GM12878 (cell line): ENCODE results near the gene GRIK1. TPM values are rescaled to one million over a fixed set of nuclear protein-coding genes. Genes with fewer than 3 reads are reported as not detected.

Experiments used
- ATAC-seq: fragments of 200-7000 bp; cut with Tn5 transposase; 3 replicates; pipeline ENCODE4 v1.9.1; 2020; ENCODE audit warnings: mild to moderate bottlenecking, moderate library complexity
- BruUV-seq: library from RNA; stranded (reverse); fragments of 400-500 nt; replicated peaks from 2 replicates; lab custom pipeline; 2021; lab: Mats Ljungman, UMichigan
- CTCF ChIA-PET: fragments of 300-600 bp; sonication (Branson Sonifier 250); formaldehyde crosslinking; extraction: SDS; loops from one replicate; lab custom pipeline; 2021; ENCODE audit warnings: inconsistent platforms; lab: Yijun Ruan, JAX
- POLR2A ChIA-PET: fragments of 350-600 bp; formaldehyde crosslinking; extraction: SDS; loops from one replicate; lab custom pipeline; 2021; ENCODE audit warnings: inconsistent platforms; lab: Charles Lee
- RAD21 ChIA-PET: fragments of 300-600 bp; sonication (Branson Sonifier 250); formaldehyde crosslinking; loops from one replicate; lab custom pipeline; 2023; ENCODE audit warnings: antibody characterized with exemption; ENCODE audit not compliant: unreplicated experiment; lab: Charles Lee
- SMC1A ChIA-PET: fragments of 300-600 bp; sonication (Branson Sonifier 250); formaldehyde crosslinking; loops from one replicate; lab custom pipeline; 2023; ENCODE audit not compliant: unreplicated experiment, uncharacterized antibody; lab: Charles Lee
- DNase-seq: peaks from one replicate; pipeline ENCODE4 v3.0.0-alpha.2; 2011; ENCODE audit warnings: low read depth, low spot score
- FAIRE-seq: peaks from 3 replicates; lab custom pipeline; 2011; peaks lifted over from hg19 to GRCh38; lab: Jason Lieb, UNC
- H2AFZ ChIP-seq: 2 replicates; pipeline ENCODE4 v1.6.0; 2011; ENCODE audit warnings: low read depth, low read length, control low read depth; ENCODE audit not compliant: control insufficient read depth
- H3K27ac ChIP-seq: 2 replicates; pipeline ENCODE4 v1.5.1; 2011; ENCODE audit warnings: control low read depth; ENCODE audit not compliant: control insufficient read depth, insufficient read depth
- H3K27me3 ChIP-seq, 2 experiments: replicated peaks in 1 of 2; 2 replicates each; pipeline versions ENCODE4 v1.6.0 to v1.6.1; 2011; ENCODE audit warnings: low read length in 1 of 2; ENCODE audit not compliant: control insufficient read depth in 2 of 2, insufficient read depth in 2 of 2
- H3K36me3 ChIP-seq, 2 experiments: 2 replicates each; pipeline ENCODE4 v1.5.1; 2011; ENCODE audit warnings: low read length in 1 of 2; ENCODE audit not compliant: control insufficient read depth in 2 of 2, insufficient read depth in 2 of 2
- H3K4me1 ChIP-seq: 2 replicates; pipeline ENCODE4 v1.6.1; 2011; ENCODE audit warnings: mild to moderate bottlenecking, low read length, moderate library complexity, mixed read lengths; ENCODE audit not compliant: control insufficient read depth, insufficient read depth
- H3K4me2 ChIP-seq: 2 replicates; pipeline ENCODE4 v1.6.0; 2011; ENCODE audit warnings: control low read depth; ENCODE audit not compliant: control insufficient read depth, insufficient read depth
- H3K4me3 ChIP-seq: fragments of 200-600 bp; sonication (generic); 2 replicates; pipeline ENCODE4 v1.5.1; 2016
- H3K79me2 ChIP-seq: 2 replicates; pipeline ENCODE4 v1.6.0; 2011; ENCODE audit warnings: low read length; ENCODE audit not compliant: control insufficient read depth, insufficient read depth
- H3K9ac ChIP-seq: 2 replicates; pipeline ENCODE4 v1.8.0; 2011; ENCODE audit warnings: low read length, control low read depth, mixed read lengths; ENCODE audit not compliant: control insufficient read depth, insufficient read depth
- H3K9me3 ChIP-seq: replicated peaks from 3 replicates; pipeline ENCODE4 v1.5.1; 2011; ENCODE audit warnings: mild to moderate bottlenecking, low read length; ENCODE audit not compliant: control insufficient read depth, insufficient read depth
- H4K20me1 ChIP-seq: 2 replicates; pipeline ENCODE4 v1.6.0; 2011; ENCODE audit not compliant: control insufficient read depth, insufficient read depth
- CHD1 ChIP-seq: IDR thresholded peaks from 2 replicates; pipeline ENCODE4 v1.6.1; 2012; ENCODE audit warnings: low read depth, low read length, improper control_type of control experiment
- FOXK2 ChIP-seq: fragments of 450-650 bp; IDR thresholded peaks from 2 replicates; pipeline ENCODE4 v1.6.1; 2017; ENCODE audit warnings: mild to moderate bottlenecking, moderate library complexity
- JUND ChIP-seq: IDR thresholded peaks from 2 replicates; pipeline ENCODE4 v1.6.1; 2012; ENCODE audit warnings: low read depth, mild to moderate bottlenecking, low read length, improper control_type of control experiment, moderate library complexity
- MXI1 ChIP-seq: fragments of 150-350 bp; IDR thresholded peaks from 2 replicates; pipeline ENCODE4 v1.6.1; 2011; ENCODE audit warnings: low read depth, mild to moderate bottlenecking, inconsistent platforms, low read length, improper control_type of control experiment
- MYB ChIP-seq: fragments of 150-350 bp; IDR thresholded peaks from 2 replicates; pipeline ENCODE4 v1.6.1; 2014; ENCODE audit warnings: mild to moderate bottlenecking, low read depth, low read length, borderline replicate concordance
- NBN ChIP-seq: fragments of 450-650 bp; IDR thresholded peaks from 2 replicates; pipeline ENCODE4 v1.6.1; 2016
- POLR2A ChIP-seq: IDR thresholded peaks from 2 replicates; pipeline ENCODE4 v1.6.1; 2011; ENCODE audit warnings: low read depth, mild to moderate bottlenecking, low read length
- SMARCA5 ChIP-seq: fragments of 450-650 bp; IDR thresholded peaks from 2 replicates; pipeline ENCODE4 v1.6.1; 2017; ENCODE audit warnings: mild to moderate bottlenecking
- STAT3 ChIP-seq: IDR thresholded peaks from 2 replicates; pipeline ENCODE4 v1.6.1; 2011; ENCODE audit warnings: low read depth, low read length, improper control_type of control experiment
- TCF7 ChIP-seq: IDR thresholded peaks from 2 replicates; pipeline ENCODE4 v1.6.1; 2014; ENCODE audit warnings: antibody characterized with exemption, borderline replicate concordance
- WGBS: methylation state at CpG from one replicate; pipeline ENCODE4 v1.1.6; 2016; ENCODE audit warnings: low lambda C conversion rate; ENCODE audit not compliant: insufficient replicate concordance, insufficient coverage; ENCODE audit errors: missing lambda C conversion rate; 5-methylcytosine and 5-hydroxymethylcytosine counted together
- in situ Hi-C: fragments of 300-500 bp; cut with MboI; formaldehyde crosslinking; loops from 9 replicates; pipeline ENCODE4 v1.14.3; 2018; ENCODE audit warnings: mixed read lengths
- intact Hi-C: fragments of 100-400 bp; cut with micrococcal nuclease; formaldehyde crosslinking; loops from one replicate; pipeline ENCODE4 v1.14.2; 2022; ENCODE audit not compliant: unreplicated experiment
- polyA plus RNA-seq, 11 experiments: library from polyadenylated mRNA; depleted of rRNA in 4 of 11; unstranded in 6 of 11; stranded (reverse) in 5 of 11; fragments of >200 nt; fragmentation: Nextera tagmentation in 4 of 11; fragmentation: Illumina TruSeq in 1 of 11; extraction: Ambion mirVana in 4 of 11; extraction: Trizol in 1 of 11; gene quantifications; 1 replicate in 1 of 11; 2 replicates in 10 of 11; pipeline versions ENCODE4 v1.2.1 to v1.2.3, GENCODE V29; 2011 to 2016; ENCODE audit warnings: inconsistent platforms in 2 of 11, missing spikeins in 2 of 11, low read depth in 1 of 11
- total RNA-seq, 4 experiments: library from RNA; depleted of rRNA in 3 of 4; stranded (reverse); fragments of >200 nt in 3 of 4; fragmentation: Illumina TruSeq in 1 of 4; extraction: Trizol in 1 of 4; gene quantifications; 2 replicates each; pipeline versions ENCODE4 v1.2.1 to v1.2.3, GENCODE V29; 2013 to 2021
- TF ChIP-seq, protein P1 (sequence below): fragments of 450-650 bp; formaldehyde crosslinking; IDR thresholded peaks from 2 replicates; pipeline ENCODE4 v1.5.0; 2022; ENCODE audit warnings: mild to moderate bottlenecking, missing genetic modification characterization
- TF ChIP-seq, protein P2 (sequence below): IDR thresholded peaks from 2 replicates; pipeline ENCODE4 v1.6.1; 2012; ENCODE audit warnings: low read depth, low read length, improper control_type of control experiment
- TF ChIP-seq, protein P3 (sequence below): IDR thresholded peaks from 2 replicates; pipeline ENCODE4 v1.6.1; 2011; ENCODE audit warnings: low read depth, low read length, improper control_type of control experiment, borderline replicate concordance
- TF ChIP-seq, protein P4 (sequence below): IDR thresholded peaks from 2 replicates; pipeline ENCODE4 v1.6.1; 2012; ENCODE audit warnings: low read length, inconsistent platforms
- TF ChIP-seq, protein P5 (sequence below): fragments of 450-650 bp; IDR thresholded peaks from 2 replicates; pipeline ENCODE4 v1.6.1; 2018; ENCODE audit warnings: mild to moderate bottlenecking, low read depth, moderate library complexity; ENCODE audit not compliant: partially characterized antibody

Gene GRIK1
- total and polyA plus RNA-seq, 10 of the 15 experiments (the other 5 are each of a cell fraction or from before 2014, with no cell fraction given), result 0.05 to 0.13 (median 0.09) TPM; not detected in 7

DNA sequence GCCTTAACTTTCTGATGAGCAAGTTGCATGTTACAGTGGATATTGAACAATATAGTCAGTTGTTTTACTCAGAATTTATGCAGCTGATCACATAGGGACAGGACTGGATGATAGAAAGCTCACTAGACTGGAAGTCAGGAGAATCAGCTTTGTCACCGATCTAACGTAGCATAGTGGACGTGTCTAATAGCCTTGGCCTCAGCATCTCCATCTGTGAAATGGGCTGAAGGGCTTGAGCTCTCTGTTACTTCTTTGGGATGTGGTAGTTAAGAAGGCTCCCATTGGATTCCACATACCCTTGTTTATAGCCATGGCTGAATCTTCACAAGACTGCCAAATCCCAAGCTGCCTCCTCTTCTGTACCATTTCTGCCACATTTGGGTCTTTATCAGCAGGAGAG, 190.6 kb downstream of the GRIK1 start:
- no peak for ATAC-seq
- H3K4me2 ChIP-seq, result no peak overlapping the region
- DNase-seq, result no peak
- in situ Hi-C loops, result no loop called here
- no peak overlapping the region for H3K4me3 ChIP-seq
- no peaks in the 10 kb centered on the region for H3K36me3 ChIP-seq
- 68% methylated on average over 3 of the region's 3 CpGs for WGBS
- RAD21 ChIA-PET, result no interaction called here
- TF ChIP-seq, protein P1, sequence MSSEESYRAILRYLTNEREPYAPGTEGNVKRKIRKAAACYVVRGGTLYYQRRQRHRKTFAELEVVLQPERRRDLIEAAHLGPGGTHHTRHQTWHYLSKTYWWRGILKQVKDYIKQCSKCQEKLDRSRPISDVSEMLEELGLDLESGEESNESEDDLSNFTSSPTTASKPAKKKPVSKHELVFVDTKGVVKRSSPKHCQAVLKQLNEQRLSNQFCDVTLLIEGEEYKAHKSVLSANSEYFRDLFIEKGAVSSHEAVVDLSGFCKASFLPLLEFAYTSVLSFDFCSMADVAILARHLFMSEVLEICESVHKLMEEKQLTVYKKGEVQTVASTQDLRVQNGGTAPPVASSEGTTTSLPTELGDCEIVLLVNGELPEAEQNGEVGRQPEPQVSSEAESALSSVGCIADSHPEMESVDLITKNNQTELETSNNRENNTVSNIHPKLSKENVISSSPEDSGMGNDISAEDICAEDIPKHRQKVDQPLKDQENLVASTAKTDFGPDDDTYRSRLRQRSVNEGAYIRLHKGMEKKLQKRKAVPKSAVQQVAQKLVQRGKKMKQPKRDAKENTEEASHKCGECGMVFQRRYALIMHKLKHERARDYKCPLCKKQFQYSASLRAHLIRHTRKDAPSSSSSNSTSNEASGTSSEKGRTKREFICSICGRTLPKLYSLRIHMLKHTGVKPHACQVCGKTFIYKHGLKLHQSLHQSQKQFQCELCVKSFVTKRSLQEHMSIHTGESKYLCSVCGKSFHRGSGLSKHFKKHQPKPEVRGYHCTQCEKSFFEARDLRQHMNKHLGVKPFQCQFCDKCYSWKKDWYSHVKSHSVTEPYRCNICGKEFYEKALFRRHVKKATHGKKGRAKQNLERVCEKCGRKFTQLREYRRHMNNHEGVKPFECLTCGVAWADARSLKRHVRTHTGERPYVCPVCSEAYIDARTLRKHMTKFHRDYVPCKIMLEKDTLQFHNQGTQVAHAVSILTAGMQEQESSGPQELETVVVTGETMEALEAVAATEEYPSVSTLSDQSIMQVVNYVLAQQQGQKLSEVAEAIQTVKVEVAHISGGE (CRISPR knock-in tag), result no peak
- TF ChIP-seq MXI1, result no peak
- TF ChIP-seq TCF7, result no peak
- TF ChIP-seq, protein P2, sequence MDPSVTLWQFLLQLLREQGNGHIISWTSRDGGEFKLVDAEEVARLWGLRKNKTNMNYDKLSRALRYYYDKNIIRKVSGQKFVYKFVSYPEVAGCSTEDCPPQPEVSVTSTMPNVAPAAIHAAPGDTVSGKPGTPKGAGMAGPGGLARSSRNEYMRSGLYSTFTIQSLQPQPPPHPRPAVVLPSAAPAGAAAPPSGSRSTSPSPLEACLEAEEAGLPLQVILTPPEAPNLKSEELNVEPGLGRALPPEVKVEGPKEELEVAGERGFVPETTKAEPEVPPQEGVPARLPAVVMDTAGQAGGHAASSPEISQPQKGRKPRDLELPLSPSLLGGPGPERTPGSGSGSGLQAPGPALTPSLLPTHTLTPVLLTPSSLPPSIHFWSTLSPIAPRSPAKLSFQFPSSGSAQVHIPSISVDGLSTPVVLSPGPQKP, result no peak
- no peak for TF ChIP-seq CHD1
- no peak for TF ChIP-seq FOXK2
- TF ChIP-seq, protein P3, sequence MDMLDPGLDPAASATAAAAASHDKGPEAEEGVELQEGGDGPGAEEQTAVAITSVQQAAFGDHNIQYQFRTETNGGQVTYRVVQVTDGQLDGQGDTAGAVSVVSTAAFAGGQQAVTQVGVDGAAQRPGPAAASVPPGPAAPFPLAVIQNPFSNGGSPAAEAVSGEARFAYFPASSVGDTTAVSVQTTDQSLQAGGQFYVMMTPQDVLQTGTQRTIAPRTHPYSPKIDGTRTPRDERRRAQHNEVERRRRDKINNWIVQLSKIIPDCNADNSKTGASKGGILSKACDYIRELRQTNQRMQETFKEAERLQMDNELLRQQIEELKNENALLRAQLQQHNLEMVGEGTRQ, result no peak
- TF ChIP-seq JUND, result no peak
- TF ChIP-seq, protein P4, sequence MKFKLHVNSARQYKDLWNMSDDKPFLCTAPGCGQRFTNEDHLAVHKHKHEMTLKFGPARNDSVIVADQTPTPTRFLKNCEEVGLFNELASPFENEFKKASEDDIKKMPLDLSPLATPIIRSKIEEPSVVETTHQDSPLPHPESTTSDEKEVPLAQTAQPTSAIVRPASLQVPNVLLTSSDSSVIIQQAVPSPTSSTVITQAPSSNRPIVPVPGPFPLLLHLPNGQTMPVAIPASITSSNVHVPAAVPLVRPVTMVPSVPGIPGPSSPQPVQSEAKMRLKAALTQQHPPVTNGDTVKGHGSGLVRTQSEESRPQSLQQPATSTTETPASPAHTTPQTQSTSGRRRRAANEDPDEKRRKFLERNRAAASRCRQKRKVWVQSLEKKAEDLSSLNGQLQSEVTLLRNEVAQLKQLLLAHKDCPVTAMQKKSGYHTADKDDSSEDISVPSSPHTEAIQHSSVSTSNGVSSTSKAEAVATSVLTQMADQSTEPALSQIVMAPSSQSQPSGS, result no peak
- no peak for TF ChIP-seq POLR2A
- no peak for TF ChIP-seq NBN
- TF ChIP-seq, protein P5, sequence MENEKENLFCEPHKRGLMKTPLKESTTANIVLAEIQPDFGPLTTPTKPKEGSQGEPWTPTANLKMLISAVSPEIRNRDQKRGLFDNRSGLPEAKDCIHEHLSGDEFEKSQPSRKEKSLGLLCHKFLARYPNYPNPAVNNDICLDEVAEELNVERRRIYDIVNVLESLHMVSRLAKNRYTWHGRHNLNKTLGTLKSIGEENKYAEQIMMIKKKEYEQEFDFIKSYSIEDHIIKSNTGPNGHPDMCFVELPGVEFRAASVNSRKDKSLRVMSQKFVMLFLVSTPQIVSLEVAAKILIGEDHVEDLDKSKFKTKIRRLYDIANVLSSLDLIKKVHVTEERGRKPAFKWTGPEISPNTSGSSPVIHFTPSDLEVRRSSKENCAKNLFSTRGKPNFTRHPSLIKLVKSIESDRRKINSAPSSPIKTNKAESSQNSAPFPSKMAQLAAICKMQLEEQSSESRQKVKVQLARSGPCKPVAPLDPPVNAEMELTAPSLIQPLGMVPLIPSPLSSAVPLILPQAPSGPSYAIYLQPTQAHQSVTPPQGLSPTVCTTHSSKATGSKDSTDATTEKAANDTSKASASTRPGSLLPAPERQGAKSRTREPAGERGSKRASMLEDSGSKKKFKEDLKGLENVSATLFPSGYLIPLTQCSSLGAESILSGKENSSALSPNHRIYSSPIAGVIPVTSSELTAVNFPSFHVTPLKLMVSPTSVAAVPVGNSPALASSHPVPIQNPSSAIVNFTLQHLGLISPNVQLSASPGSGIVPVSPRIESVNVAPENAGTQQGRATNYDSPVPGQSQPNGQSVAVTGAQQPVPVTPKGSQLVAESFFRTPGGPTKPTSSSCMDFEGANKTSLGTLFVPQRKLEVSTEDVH, result no peak
- no peak for TF ChIP-seq STAT3
- TF ChIP-seq SMARCA5, result no peak
- TF ChIP-seq MYB, result no peak
- no peaks in the 10 kb centered on the region; a peak in 1 of 4 replicates for H3K27me3 ChIP-seq
- no peak overlapping the region for H3K9ac ChIP-seq
- no peak overlapping the region for H2AFZ ChIP-seq
- H3K79me2 ChIP-seq, result no peaks in the 10 kb centered on the region
- FAIRE-seq, result no peak
- no peaks in the 10 kb centered on the region for H4K20me1 ChIP-seq
- intact Hi-C loops, result no loop called here
- no peaks in the 10 kb centered on the region for H3K9me3 ChIP-seq
- SMC1A ChIA-PET, result no interaction called here
- no peak overlapping the region for H3K27ac ChIP-seq
- CTCF ChIA-PET, result interaction anchor here (1.2 kb wide), 1 partner anchor 8 kb away, joined by 3 read pairs; no protein-coding TSS in a partner anchor
- no peaks in the 10 kb centered on the region for H3K4me1 ChIP-seq
- BruUV-seq, result no TSS peak
- POLR2A ChIA-PET, result no interaction called here
